PC-3 (cell line): ENCODE data around the gene GNAT3. TPM values are rescaled to one million over a fixed set of nuclear protein-coding genes. Genes with fewer than 3 reads are reported as not detected.

Experiments
- ATAC-seq: fragments of 200-7000 bp; cut with Tn5 transposase; 2 replicates; pipeline ENCODE4 v1.9.1; 2020; ENCODE audit warnings: mild to moderate bottlenecking, moderate library complexity
- Bru-seq: library from RNA; stranded (reverse); fragments of 400-500 nt; gene quantifications from one replicate; lab custom pipeline; 2021; lab: Mats Ljungman, UMichigan
- BruChase-seq, 2 experiments: library from RNA; stranded (reverse); fragments of 400-500 nt; gene quantifications; one replicate each; lab custom pipeline; 2021; lab: Mats Ljungman, UMichigan
- BruUV-seq: library from RNA; stranded (reverse); fragments of 400-500 nt; replicated peaks from 2 replicates; lab custom pipeline; 2021; lab: Mats Ljungman, UMichigan
- CTCF ChIA-PET: fragments of 300-600 bp; sonication (Branson Sonifier 250); formaldehyde crosslinking; loops from one replicate; lab custom pipeline; 2022; ENCODE audit warnings: antibody characterized with exemption; lab: Charles Lee
- POLR2A ChIA-PET: fragments of 300-600 bp; sonication (Branson Sonifier 250); formaldehyde crosslinking; loops from one replicate; lab custom pipeline; 2022; ENCODE audit warnings: antibody characterized with exemption; ENCODE audit not compliant: unreplicated experiment; lab: Charles Lee
- DNase-seq: peaks from one replicate; pipeline ENCODE4 v3.0.0-alpha.2; 2015
- H2AFZ ChIP-seq: fragments of 300-600 bp; sonication (generic); 2 replicates; pipeline ENCODE4 v1.6.0; 2016; ENCODE audit warnings: antibody characterized with exemption, low read length
- H3F3A ChIP-seq: fragments of 300-600 bp; sonication (generic); one replicate; pipeline ENCODE4 v1.6.0; 2017; ENCODE audit warnings: antibody characterized with exemption, low read length, control low read depth, mild to moderate bottlenecking; ENCODE audit not compliant: unreplicated experiment
- H3K27ac ChIP-seq: fragments of 300-600 bp; sonication (generic); 2 replicates; pipeline ENCODE4 v1.5.1; 2016; ENCODE audit warnings: mild to moderate bottlenecking, low read length
- H3K27me3 ChIP-seq: fragments of 300-600 bp; sonication (generic); 2 replicates; pipeline ENCODE4 v1.6.1; 2016; ENCODE audit warnings: low read length, mixed read lengths
- H3K36me3 ChIP-seq: fragments of 300-600 bp; sonication (generic); 2 replicates; pipeline ENCODE4 v1.6.1; 2016; ENCODE audit warnings: low read depth, mixed run types, low read length, mixed read lengths
- H3K4me1 ChIP-seq: fragments of 300-600 bp; sonication (generic); 2 replicates; pipeline ENCODE4 v1.5.1; 2016; ENCODE audit warnings: low read length; ENCODE audit not compliant: insufficient read depth
- H3K4me2 ChIP-seq: fragments of 300-600 bp; sonication (generic); 2 replicates; pipeline ENCODE4 v1.6.0; 2016; ENCODE audit warnings: low read length
- H3K4me3 ChIP-seq: fragments of 300-600 bp; sonication (generic); 2 replicates; pipeline ENCODE4 v1.5.1; 2016; ENCODE audit warnings: mild to moderate bottlenecking, low read length, mixed read lengths
- H3K79me2 ChIP-seq: fragments of 300-600 bp; sonication (generic); 2 replicates; pipeline ENCODE4 v1.6.1; 2017; ENCODE audit warnings: low read length, mixed read lengths
- H3K9ac ChIP-seq: fragments of 300-600 bp; sonication (generic); 2 replicates; pipeline ENCODE4 v1.6.0; 2016; ENCODE audit warnings: mild to moderate bottlenecking, low read length
- H3K9me2 ChIP-seq: fragments of 300-600 bp; sonication (generic); replicated peaks from 2 replicates; pipeline ENCODE4 v1.6.1; 2016; ENCODE audit warnings: mixed run types, low read length, mixed read lengths
- H3K9me3 ChIP-seq: fragments of 300-600 bp; sonication (generic); 2 replicates; pipeline ENCODE4 v1.6.1; 2016; ENCODE audit warnings: low read length, mixed read lengths
- H4K20me1 ChIP-seq: fragments of 300-600 bp; sonication (generic); 2 replicates; pipeline ENCODE4 v1.6.1; 2016; ENCODE audit warnings: low read length, mixed read lengths
- CTCF ChIP-seq: fragments of 300-600 bp; sonication (generic); conservative IDR thresholded peaks from 2 replicates; pipeline ENCODE4 v1.5.1; 2017; ENCODE audit warnings: antibody characterized with exemption, low read depth, mild to moderate bottlenecking, low read length
- EZH2 ChIP-seq: fragments of 300-600 bp; sonication (generic); IDR thresholded peaks from one replicate; pipeline ENCODE4 v1.6.1; 2017; ENCODE audit warnings: antibody characterized with exemption, mild to moderate bottlenecking, low read length; ENCODE audit not compliant: unreplicated experiment
- EZH2phosphoT487 ChIP-seq: fragments of 300-600 bp; sonication (generic); IDR thresholded peaks from 2 replicates; pipeline ENCODE4 v1.6.1; 2018; ENCODE audit warnings: mild to moderate bottlenecking, antibody characterized with exemption, low read length, borderline replicate concordance
- intact Hi-C: fragments of 100-400 bp; cut with micrococcal nuclease; formaldehyde crosslinking; loops from 2 replicates; pipeline ENCODE4 v1.9.0; 2023
- long read RNA-seq: library from polyadenylated mRNA; unstranded; transcript quantifications from one replicate; pipeline ENCODE4 v2.0.0, GENCODE V29; 2021; ENCODE audit not compliant: unreplicated experiment
- total RNA-seq: library from RNA; depleted of rRNA; stranded (reverse); fragments of >200 nt; gene quantifications from 2 replicates; pipeline ENCODE4 v1.2.3, GENCODE V29; 2014; rRNA removed

Gene GNAT3
- total RNA-seq (not detected in 2 replicates), Bru-seq, nascent RNA (percentile 5 among the genes with signal in this experiment), BruChase-seq, experiment 1, labeled RNA remaining after a 6-hour chase (percentile 3 among the genes with signal in this experiment), BruChase-seq, experiment 2, labeled RNA remaining after a 2-hour chase (not detected)
- long read RNA-seq: 0 reads

GRCh38 chr7:80511964-80512363, at the start of gene GNAT3:
Gene GNAT3 (minus strand): TSS chr7:80512064. CDS start chr7:80511926, 138 bp downstream.
- H3K9me2 ChIP-seq: no peaks in the 10 kb centered on the region
- no peaks in the 10 kb centered on the region for H3K36me3 ChIP-seq
- no peak within 1 kb of the TSS for H3K9ac ChIP-seq
- intact Hi-C loops: no loop called here
- DNase-seq: no peak
- TF ChIP-seq CTCF (no peak), EZH2 (no peak), EZH2phosphoT487 (no peak)
- no peaks in the 10 kb centered on the region for H4K20me1 ChIP-seq
- ChIA-PET CTCF (interaction anchor here (0.6 kb wide), 1 partner anchor 1259 kb away, joined by 3 read pairs; no protein-coding TSS in a partner anchor), POLR2A (no interaction called here)
- no peak within 1 kb of the TSS for H3K27ac ChIP-seq
- no peaks in the 10 kb centered on the region for H3K9me3 ChIP-seq
- no peak for ATAC-seq
- H3F3A ChIP-seq: no peaks in the 10 kb centered on the region
- H3K4me2 ChIP-seq: no peak within 1 kb of the TSS
- H3K4me3 ChIP-seq: no peak within 1 kb of the TSS
- no peaks in the 10 kb centered on the region for H3K27me3 ChIP-seq
- H2AFZ ChIP-seq: no peak within 1 kb of the TSS
- H3K4me1 ChIP-seq: no peaks in the 10 kb centered on the region; the same call in 1 of the 2 replicates
- no TSS peak for BruUV-seq
- H3K79me2 ChIP-seq: no peaks in the 10 kb centered on the region

- Histone ChIP-seq H4K20me1 (no peaks in the 10 kb centered on the region), H3K9me3 (no peaks in the 10 kb centered on the region), H3K4me2 (no peak overlapping the region), H3K4me1 (no peaks in the 10 kb centered on the region), H3K79me2 (no peaks in the 10 kb centered on the region), H2AFZ (no peak overlapping the region), H3K27ac (no peak overlapping the region), H3K9ac (no peak overlapping the region), H3K27me3 (no peaks in the 10 kb centered on the region), H3K9me2 (no peaks in the 10 kb centered on the region), H3K4me3 (no peak overlapping the region), H3K36me3 (no peaks in the 10 kb centered on the region), H3F3A (no peaks in the 10 kb centered on the region)
- TF ChIP-seq EZH2phosphoT487 (no peak), EZH2 (no peak), CTCF (no peak)
- DNase-seq: no peak
- BruUV-seq: no TSS peak
- intact Hi-C loops: no loop called here
- ATAC-seq: no peak
- CTCF ChIA-PET: no interaction called here
- POLR2A ChIA-PET: no interaction called here
Measured at GRCh38 chr7:80558116-80558515, 46.3 kb upstream of the GNAT3 start.

GRCh38 chr7:80552031-80552694, 40.3 kb upstream of the GNAT3 start:
- H3K4me3 ChIP-seq: no peak overlapping the region
- TF ChIP-seq EZH2 (no peak), EZH2phosphoT487 (no peak), CTCF (no peak)
- BruUV-seq: no TSS peak
- H3K27me3 ChIP-seq: no peaks in the 10 kb centered on the region
- peaks cover 8% of the 10 kb centered on the region for H3F3A ChIP-seq
- peaks cover 38% of the 10 kb centered on the region for H3K4me1 ChIP-seq
- ChIA-PET POLR2A (no interaction called here), CTCF (no interaction called here)
- peak overlapping the region; percentile 14; the same call in 1 of the 2 replicates for H3K9ac ChIP-seq
- intact Hi-C loops: loop anchor here (2.0 kb wide), 1 partner anchor 35 kb away; no protein-coding TSS in a partner anchor
- H3K79me2 ChIP-seq: no peaks in the 10 kb centered on the region
- H3K27ac ChIP-seq: peak overlapping the region; percentile 74
- no peaks in the 10 kb centered on the region for H4K20me1 ChIP-seq
- no peaks in the 10 kb centered on the region for H3K9me3 ChIP-seq
- peak overlapping the region; percentile 29 for H3K4me2 ChIP-seq
- DNase-seq: peak; percentile 76
- no peaks in the 10 kb centered on the region for H3K9me2 ChIP-seq
- ATAC-seq: peak; percentile 51
- H2AFZ ChIP-seq: no peak overlapping the region
- H3K36me3 ChIP-seq: no peaks in the 10 kb centered on the region
